Measurements from ENCODE around the gene DSCAML1.

GRCh38 chr11:117589063-117589462 is 208.0 kb downstream of the DSCAML1 start:
- TF ChIP-seq EZH2phosphoT487 (IDR thresholded peaks at IDR 0.05; ENCODE audit: borderline replicate concordance, low read depth, low read length) (no peak), CTCF (conservative IDR thresholded peaks at IDR 0.05; ENCODE audit: low read length) (no peak)

Data from OCI-LY7 (cell line).